Gastrocnemius medialis (tissue), 4 donors: ENCODE results near the gene LAIR2. TPM values are rescaled to one million over a fixed set of nuclear protein-coding genes. Genes with fewer than 3 reads are reported as not detected.
"Not testable (repeated sequence)": the region's sequence is repeated elsewhere in the genome, so short reads cannot be mapped to it uniquely, and the experiment has no call there.

Experiments used
- ATAC-seq, 2 donors: fragments of 150-250 bp; one replicate each; pipeline ENCODE4 v1.9.1; 2016
- DNase-seq, 2 donors: peaks; one replicate each; pipeline ENCODE4 v3.0.0-alpha.2; 2019
- H3K27ac ChIP-seq, 4 donors: fragments of 200-600 bp; sonication (generic); 1 replicate in 1 of 4; 2 replicates in 3 of 4; pipeline ENCODE4 v1.5.1; 2016 to 2018; ENCODE audit warnings: mild to moderate bottlenecking in 2 of 4, moderate library complexity in 1 of 4
- H3K27me3 ChIP-seq, 3 donors: fragments of 200-600 bp; sonication (generic) in 2 of 3; 1 replicate in 1 of 3; 2 replicates in 2 of 3; pipeline versions ENCODE4 v1.5.1 to v1.6.0; 2016 to 2019; ENCODE audit warnings: mild to moderate bottlenecking in 1 of 3, moderate library complexity in 1 of 3
- H3K36me3 ChIP-seq, 2 donors: fragments of 200-600 bp; sonication (generic) in 1 of 2; one replicate each; pipeline ENCODE4 v1.5.1; 2017 to 2018
- H3K4me1 ChIP-seq, 2 donors: fragments of 200-600 bp; sonication (generic) in 1 of 2; one replicate each; pipeline ENCODE4 v1.5.1; 2016 to 2017; ENCODE audit warnings: mild to moderate bottlenecking in 2 of 2
- H3K4me3 ChIP-seq, 4 donors: fragments of 200-600 bp; sonication (generic) in 3 of 4; 1 replicate in 1 of 4; 2 replicates in 3 of 4; pipeline ENCODE4 v1.5.1; 2016 to 2019; ENCODE audit warnings: mild to moderate bottlenecking in 2 of 4
- H3K9me3 ChIP-seq, 3 donors: fragments of 200-600 bp; sonication (generic) in 2 of 3; 1 replicate in 1 of 3; 2 replicates in 2 of 3; pipeline ENCODE4 v1.5.1; 2016 to 2019
- CTCF ChIP-seq, 5 experiments: fragments of 450-650 bp in 3 of 5; fragments of 200-600 bp in 2 of 5; sonication (generic) in 2 of 5; IDR thresholded peaks in 4 of 5; conservative IDR thresholded peaks in 1 of 5; 1 replicate in 4 of 5; 2 replicates in 1 of 5; pipeline ENCODE4 v1.5.1; 2016 to 2019; ENCODE audit warnings: antibody characterized with exemption in 5 of 5, mild to moderate bottlenecking in 3 of 5, moderate library complexity in 3 of 5
- POLR2A ChIP-seq, 2 donors: fragments of 450-650 bp; IDR thresholded peaks; one replicate each; pipeline ENCODE4 v1.6.1; 2017; ENCODE audit warnings: antibody characterized with exemption in 2 of 2, mild to moderate bottlenecking in 2 of 2, moderate library complexity in 2 of 2
- in situ Hi-C, 4 donors: fragments of 200-750 bp; cut with MboI; loops; one replicate each; pipeline versions ENCODE4 v1.15.0 to v1.8.0; 2017; ENCODE audit warnings: low sequenced_read_pairs in 4 of 4
- intact Hi-C: fragments of 100-400 bp; cut with DNase I; formaldehyde crosslinking; loops from one replicate; pipeline ENCODE4 v1.15.1; 2023; ENCODE audit warnings: low total_unique reads
- total RNA-seq, 4 donors: library from RNA; depleted of rRNA; stranded (reverse); fragments of >200 nt; gene quantifications; one replicate each; pipeline versions ENCODE4 v1.1.0 to v1.2.3, GENCODE V29; 2016

Gene LAIR2
- total RNA-seq, 4 donors from 2014 or later = not detected

GRCh38 chr19:54489766-54490165 is 12.9 kb upstream of the LAIR2 start:
- no peak for TF ChIP-seq CTCF (IDR thresholded peaks at IDR 0.05 in 4 of 5, conservative IDR thresholded peaks at IDR 0.05 in 1 of 5)
- TF ChIP-seq POLR2A (IDR thresholded peaks at IDR 0.05) = no peak
- Histone ChIP-seq H3K27ac (no peak overlapping the region), H3K9me3 (no peaks in the 10 kb centered on the region), H3K4me1 (no peaks in the 10 kb centered on the region), H3K27me3 (peaks cover 0 to 3% (median under 1%) of the 10 kb centered on the region in 3 donors), H3K36me3 (no peaks in the 10 kb centered on the region), H3K4me3 (no peak overlapping the region)
- in situ Hi-C loops = no loop called here
- no peak for ATAC-seq
- no peak for DNase-seq
- intact Hi-C loops = no loop called here

- H3K27me3 ChIP-seq = peaks cover 0 to 3% (median 0%) of the 10 kb centered on the region in 3 donors
- intact Hi-C loops = no loop called here
- no peak overlapping the region for H3K4me3 ChIP-seq
- in situ Hi-C loops = no loop called here
- DNase-seq (no peak), ATAC-seq (no peak)
- H3K36me3 ChIP-seq = no peaks in the 10 kb centered on the region
- no peaks in the 10 kb centered on the region for H3K4me1 ChIP-seq
- TF ChIP-seq POLR2A (IDR thresholded peaks at IDR 0.05) = no peak
- no peak for TF ChIP-seq CTCF (IDR thresholded peaks at IDR 0.05 in 4 of 5, conservative IDR thresholded peaks at IDR 0.05 in 1 of 5)
- no peaks in the 10 kb centered on the region for H3K9me3 ChIP-seq
- no peak overlapping the region for H3K27ac ChIP-seq
Measured at GRCh38 chr19:54492568-54492967, 10.1 kb upstream of the LAIR2 start.

GRCh38 chr19:54493056-54493455 is 9.6 kb upstream of the LAIR2 start:
- H3K4me1 ChIP-seq, H3K9me3 ChIP-seq, H3K27me3 ChIP-seq, H3K27ac ChIP-seq, in situ Hi-C loops, H3K4me3 ChIP-seq, H3K36me3 ChIP-seq, ATAC-seq, intact Hi-C loops, DNase-seq: not testable (repeated sequence)

GRCh38 chr19:54493967-54494585 is 8.6 kb upstream of the LAIR2 start:
- peaks cover 0 to 3% (median 0%) of the 10 kb centered on the region in 3 donors for H3K27me3 ChIP-seq
- DNase-seq (no peak), ATAC-seq (no peak)
- no peaks in the 10 kb centered on the region for H3K36me3 ChIP-seq
- intact Hi-C loops (no loop called here), in situ Hi-C loops (no loop called here)
- TF ChIP-seq CTCF (IDR thresholded peaks at IDR 0.05 in 4 of 5, conservative IDR thresholded peaks at IDR 0.05 in 1 of 5) = no peak
- no peak for TF ChIP-seq POLR2A (IDR thresholded peaks at IDR 0.05)
- H3K4me1 ChIP-seq = no peaks in the 10 kb centered on the region
- no peak overlapping the region for H3K27ac ChIP-seq
- no peaks in the 10 kb centered on the region for H3K9me3 ChIP-seq
- no peak overlapping the region for H3K4me3 ChIP-seq

GRCh38 chr19:54495284-54495683 is 7.3 kb upstream of the LAIR2 start:
- H3K4me1 ChIP-seq, H3K27ac ChIP-seq, H3K4me3 ChIP-seq, ATAC-seq, H3K27me3 ChIP-seq, in situ Hi-C loops, DNase-seq, H3K9me3 ChIP-seq, intact Hi-C loops, H3K36me3 ChIP-seq: not testable (repeated sequence)

GRCh38 chr19:54497747-54498450 is 4.7 kb upstream of the LAIR2 start:
- H3K27me3 ChIP-seq, in situ Hi-C loops, H3K27ac ChIP-seq, H3K4me3 ChIP-seq, intact Hi-C loops, H3K4me1 ChIP-seq, DNase-seq, ATAC-seq, H3K9me3 ChIP-seq, H3K36me3 ChIP-seq: not testable (repeated sequence)

- ATAC-seq, DNase-seq, H3K4me3 ChIP-seq, H3K36me3 ChIP-seq, H3K27ac ChIP-seq, intact Hi-C loops, H3K9me3 ChIP-seq, in situ Hi-C loops, H3K27me3 ChIP-seq, H3K4me1 ChIP-seq: not testable (repeated sequence)
Measured at GRCh38 chr19:54498451-54498772, 4.2 kb upstream of the LAIR2 start.

GRCh38 chr19:54505542-54505941 is 2.9 kb downstream of the LAIR2 start:
- H3K27ac ChIP-seq, intact Hi-C loops, H3K9me3 ChIP-seq, H3K27me3 ChIP-seq, ATAC-seq, H3K4me3 ChIP-seq, in situ Hi-C loops, H3K4me1 ChIP-seq, DNase-seq, H3K36me3 ChIP-seq: not testable (repeated sequence)
